ENCODE results near the gene SPRYD7. TPM values are rescaled to one million over a fixed set of nuclear protein-coding genes. Genes with fewer than 3 reads are reported as not detected.

Gene SPRYD7
- total RNA-seq, 2 donors from 2014 or later: 2.0 to 5.6 TPM

- H3K27ac ChIP-seq (ENCODE audit: low read depth, low read length): no peak overlapping the region
- H3K9me3 Mint-ChIP-seq: no peaks in the 10 kb centered on the region
- H3K27me3 Mint-ChIP-seq (ENCODE audit: insufficient read depth): no peaks in the 10 kb centered on the region
- no peak overlapping the region for H3K4me3 Mint-ChIP-seq
- H3K36me3 ChIP-seq (ENCODE audit: control insufficient read depth, insufficient read depth, low read length): peaks cover 5% of the 10 kb centered on the region
- H3K36me3 Mint-ChIP-seq (ENCODE audit: low read depth): peaks cover 5% of the 10 kb centered on the region
- 96 to 100% methylated on average over 2 of the region's 2 CpGs for WGBS, 2 experiments (ENCODE audit: insufficient coverage in 1 of 2, insufficient read length in 1 of 2)
- no peak overlapping the region for H3K9ac ChIP-seq (ENCODE audit: extremely low read depth, low read length, poor library complexity, severe bottlenecking)
- no peak for TF ChIP-seq CTCF (conservative IDR thresholded peaks at IDR 0.05)
- peaks cover 9% of the 10 kb centered on the region for H3K4me1 Mint-ChIP-seq
- no peak overlapping the region for H3K4me3 ChIP-seq (ENCODE audit: low read length)
- no peaks in the 10 kb centered on the region for H3K4me1 ChIP-seq (ENCODE audit: control insufficient read depth, insufficient read depth, low read length)
- H3K9me3 ChIP-seq (ENCODE audit: control insufficient read depth, low read length): no peaks in the 10 kb centered on the region
- no peak for DNase-seq
- no peak overlapping the region for H3K27ac Mint-ChIP-seq
- peaks cover under 1% of the 10 kb centered on the region for H3K27me3 ChIP-seq (ENCODE audit: control insufficient read depth, insufficient read depth, low read length, poor library complexity, severe bottlenecking)
Observed at GRCh38 chr13:49932066-49932465, 4.1 kb downstream of the SPRYD7 start.

GRCh38 chr13:49927755-49928154 lies 8.4 kb downstream of the SPRYD7 start:
- no peak overlapping the region for H3K4me3 ChIP-seq (ENCODE audit: low read length)
- peaks cover 4% of the 10 kb centered on the region for H3K4me1 Mint-ChIP-seq
- no peak overlapping the region for H3K4me3 Mint-ChIP-seq
- H3K4me1 ChIP-seq (ENCODE audit: control insufficient read depth, insufficient read depth, low read length): peaks cover 6% of the 10 kb centered on the region
- peaks cover 21% of the 10 kb centered on the region for H3K36me3 Mint-ChIP-seq (ENCODE audit: low read depth)
- no peak overlapping the region for H3K9ac ChIP-seq (ENCODE audit: extremely low read depth, low read length, poor library complexity, severe bottlenecking)
- no peak for TF ChIP-seq CTCF (conservative IDR thresholded peaks at IDR 0.05)
- H3K27ac ChIP-seq (ENCODE audit: low read depth, low read length): no peak overlapping the region
- no peaks in the 10 kb centered on the region for H3K27me3 Mint-ChIP-seq (ENCODE audit: insufficient read depth)
- no peaks in the 10 kb centered on the region for H3K27me3 ChIP-seq (ENCODE audit: control insufficient read depth, insufficient read depth, low read length, poor library complexity, severe bottlenecking)
- no peak overlapping the region for H3K27ac Mint-ChIP-seq
- H3K9me3 ChIP-seq (ENCODE audit: control insufficient read depth, low read length): no peaks in the 10 kb centered on the region
- WGBS, 2 experiments (ENCODE audit: insufficient coverage in 1 of 2, insufficient read length in 1 of 2): 76% methylated on average over 1 of the region's 3 CpGs; no CpG with 5 or more reads in 1 of the 2 experiments
- DNase-seq: no peak
- peaks cover 12% of the 10 kb centered on the region for H3K36me3 ChIP-seq (ENCODE audit: control insufficient read depth, insufficient read depth, low read length)
- no peaks in the 10 kb centered on the region for H3K9me3 Mint-ChIP-seq

GRCh38 chr13:49925881-49926418 lies 10.2 kb downstream of the SPRYD7 start:
- TF ChIP-seq CTCF (conservative IDR thresholded peaks at IDR 0.05): no peak
- H3K27ac Mint-ChIP-seq: no peak overlapping the region
- 85 to 100% methylated on average over 1 of the region's 2 CpGs for WGBS, 2 experiments (ENCODE audit: insufficient coverage in 1 of 2, insufficient read length in 1 of 2)

More at GRCh38 chr13:49925881-49926418, 10.2 kb downstream of the SPRYD7 start:
- H3K27me3 Mint-ChIP-seq (ENCODE audit: insufficient read depth): no peaks in the 10 kb centered on the region
- Histone ChIP-seq H3K4me3 (ENCODE audit: low read length) (peak overlapping the region; percentile 15), H3K27ac (ENCODE audit: low read depth, low read length) (no peak overlapping the region), H3K27me3 (ENCODE audit: control insufficient read depth, insufficient read depth, low read length, poor library complexity, severe bottlenecking) (no peaks in the 10 kb centered on the region), H3K9ac (ENCODE audit: extremely low read depth, low read length, poor library complexity, severe bottlenecking) (no peak overlapping the region), H3K4me1 (ENCODE audit: control insufficient read depth, insufficient read depth, low read length) (peaks cover 6% of the 10 kb centered on the region), H3K9me3 (ENCODE audit: control insufficient read depth, low read length) (no peaks in the 10 kb centered on the region), H3K36me3 (ENCODE audit: control insufficient read depth, insufficient read depth, low read length) (peaks cover 15% of the 10 kb centered on the region)
- H3K36me3 Mint-ChIP-seq (ENCODE audit: low read depth): peaks cover 23% of the 10 kb centered on the region
- DNase-seq: no peak
- peaks cover 9% of the 10 kb centered on the region for H3K4me1 Mint-ChIP-seq
- H3K4me3 Mint-ChIP-seq: no peak overlapping the region
- no peaks in the 10 kb centered on the region for H3K9me3 Mint-ChIP-seq
